Effector memory CD4-positive, alpha-beta T cell (primary cell): Measurements from ENCODE around the gene TKT.
"Not testable (repeated sequence)": the region's sequence is repeated elsewhere in the genome, so short reads cannot be mapped to it uniquely, and the experiment has no call there.

Experiments
- DNase-seq, 3 donors: peaks; one replicate each; pipeline ENCODE4 v3.0.0-alpha.2; 2020
- H3K27ac ChIP-seq: 2 replicates; pipeline ENCODE4 v1.7.0; 2013; ENCODE audit warnings: mild to moderate bottlenecking, low read length, moderate library complexity; ENCODE audit not compliant: insufficient read depth, poor library complexity, severe bottlenecking
- H3K27me3 ChIP-seq: replicated peaks from 2 replicates; pipeline ENCODE4 v1.7.0; 2013; ENCODE audit warnings: mild to moderate bottlenecking, low read length; ENCODE audit not compliant: insufficient read depth, control insufficient read depth, poor library complexity, severe bottlenecking
- H3K36me3 ChIP-seq: 2 replicates; pipeline ENCODE4 v1.7.0; 2013; ENCODE audit warnings: mild to moderate bottlenecking, low read length, moderate library complexity; ENCODE audit not compliant: control insufficient read depth, insufficient read depth
- H3K4me1 ChIP-seq: 2 replicates; pipeline ENCODE4 v1.7.0; 2013; ENCODE audit warnings: low read length, mild to moderate bottlenecking; ENCODE audit not compliant: control insufficient read depth, insufficient read depth, poor library complexity, severe bottlenecking
- H3K4me3 ChIP-seq: 2 replicates; pipeline ENCODE4 v1.7.0; 2013; ENCODE audit warnings: low read length, low read depth, mild to moderate bottlenecking; ENCODE audit not compliant: insufficient read depth, poor library complexity, severe bottlenecking
- H3K9me3 ChIP-seq: 2 replicates; pipeline ENCODE4 v1.7.0; 2013; ENCODE audit warnings: mild to moderate bottlenecking, low read length, moderate library complexity; ENCODE audit not compliant: control insufficient read depth

The TKT gene

GRCh38 chr3:53252947-53253322 is 2.9 kb downstream of the TKT start:
- not testable (repeated sequence) for H3K36me3 ChIP-seq, DNase-seq, H3K4me3 ChIP-seq, H3K9me3 ChIP-seq, H3K27ac ChIP-seq, H3K27me3 ChIP-seq
- peaks cover 16% of the 10 kb centered on the region for H3K4me1 ChIP-seq

- H3K27ac ChIP-seq, result no peak overlapping the region
These were observed 3.5 kb downstream of the TKT start for GRCh38 chr3:53252096-53252946.

GRCh38 chr3:53250881-53251605 is 4.8 kb downstream of the TKT start:
- Histone ChIP-seq H3K27me3 (no peaks in the 10 kb centered on the region), H3K36me3 (no peaks in the 10 kb centered on the region), H3K27ac (no peak overlapping the region), H3K4me3 (no peak overlapping the region), H3K9me3 (no peaks in the 10 kb centered on the region), H3K4me1 (peaks cover 16% of the 10 kb centered on the region)
- no peak for DNase-seq

More at GRCh38 chr3:53252096-53252946, 3.5 kb downstream of the TKT start:
- Histone ChIP-seq H3K36me3 (no peaks in the 10 kb centered on the region), H3K27me3 (no peaks in the 10 kb centered on the region), H3K4me1 (peaks cover 16% of the 10 kb centered on the region), H3K4me3 (no peak overlapping the region), H3K9me3 (no peaks in the 10 kb centered on the region)
- no peak for DNase-seq

GRCh38 chr3:53250453-53250852 is 5.4 kb downstream of the TKT start:
- DNase-seq, result no peak
- peaks cover 16% of the 10 kb centered on the region for H3K4me1 ChIP-seq
- H3K27ac ChIP-seq, result no peak overlapping the region

DNA sequence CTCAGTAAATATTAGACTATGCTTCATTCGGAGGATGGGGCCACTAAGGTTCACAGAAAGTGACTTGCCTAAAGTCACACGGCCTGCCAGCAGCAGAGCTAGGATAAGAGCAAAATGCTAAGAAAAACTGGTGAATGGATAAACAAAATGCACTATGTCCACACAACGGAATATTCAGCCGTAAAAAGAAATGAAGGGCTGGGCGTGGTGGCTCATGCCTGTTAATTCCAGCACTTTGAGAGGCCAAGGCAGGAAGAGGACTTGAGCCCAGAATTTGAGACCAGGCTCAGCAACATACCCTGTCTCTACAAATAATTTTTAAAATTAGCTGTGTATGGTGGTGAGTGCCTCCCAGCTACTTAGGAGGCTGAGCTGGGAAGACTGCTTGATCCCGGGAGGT is 7.7 kb downstream of the TKT start:
- Histone ChIP-seq H3K36me3 (no peaks in the 10 kb centered on the region), H3K4me3 (no peak overlapping the region), H3K4me1 (peaks cover under 1% of the 10 kb centered on the region), H3K27ac (no peak overlapping the region), H3K9me3 (no peaks in the 10 kb centered on the region), H3K27me3 (no peaks in the 10 kb centered on the region)
- no peak for DNase-seq

More at GRCh38 chr3:53250453-53250852, 5.4 kb downstream of the TKT start:
- Histone ChIP-seq H3K27me3 (no peaks in the 10 kb centered on the region), H3K4me3 (no peak overlapping the region), H3K9me3 (no peaks in the 10 kb centered on the region), H3K36me3 (no peaks in the 10 kb centered on the region)

DNA sequence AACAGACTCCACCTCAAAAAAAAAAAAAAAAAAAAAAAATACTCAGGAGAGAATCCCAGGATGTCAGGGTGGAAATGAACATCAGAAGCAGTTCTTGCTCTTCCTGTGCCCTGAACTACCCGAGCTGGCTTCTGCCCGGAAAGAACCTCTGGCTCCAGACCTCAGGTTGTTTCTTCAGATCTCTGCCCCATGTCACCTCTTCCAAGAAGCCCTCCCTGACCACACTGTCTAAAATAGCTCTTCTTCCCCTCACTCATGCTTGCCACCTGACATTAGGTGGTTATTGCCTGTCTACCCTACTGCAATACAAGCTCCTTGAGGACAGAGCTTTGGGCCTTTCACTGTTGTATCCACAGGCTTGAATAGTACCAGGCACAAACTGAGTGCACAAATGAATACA is 8.2 kb downstream of the TKT start:
- no peak overlapping the region for H3K4me3 ChIP-seq
- H3K27ac ChIP-seq, result no peak overlapping the region
- no peaks in the 10 kb centered on the region for H3K36me3 ChIP-seq
- no peaks in the 10 kb centered on the region for H3K4me1 ChIP-seq
- no peaks in the 10 kb centered on the region for H3K9me3 ChIP-seq
- no peaks in the 10 kb centered on the region for H3K27me3 ChIP-seq
- no peak for DNase-seq

DNA sequence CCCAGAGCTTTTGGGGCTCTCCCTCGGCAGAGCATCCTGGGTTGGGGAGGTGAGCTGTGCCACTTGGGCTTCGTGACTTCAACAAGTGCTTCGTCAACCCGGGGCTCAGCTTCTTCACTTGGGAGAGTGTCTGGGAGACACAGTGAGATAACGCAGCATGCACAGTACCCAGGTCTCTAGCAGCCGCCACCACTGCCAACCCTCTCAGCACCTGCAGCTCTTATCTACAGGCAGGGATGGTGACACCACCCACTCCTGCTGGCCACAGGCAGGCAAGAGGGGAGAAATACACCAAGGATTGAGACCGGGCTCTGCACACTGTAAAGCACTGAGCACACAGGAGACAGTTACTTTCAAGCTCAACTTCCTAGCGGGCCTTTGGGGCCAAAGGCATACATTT is 11.6 kb downstream of the TKT start:
- Histone ChIP-seq H3K4me1 (no peaks in the 10 kb centered on the region), H3K27me3 (no peaks in the 10 kb centered on the region), H3K27ac (no peak overlapping the region), H3K9me3 (no peaks in the 10 kb centered on the region), H3K36me3 (peaks cover 29% of the 10 kb centered on the region), H3K4me3 (no peak overlapping the region)
- no peak for DNase-seq

DNA sequence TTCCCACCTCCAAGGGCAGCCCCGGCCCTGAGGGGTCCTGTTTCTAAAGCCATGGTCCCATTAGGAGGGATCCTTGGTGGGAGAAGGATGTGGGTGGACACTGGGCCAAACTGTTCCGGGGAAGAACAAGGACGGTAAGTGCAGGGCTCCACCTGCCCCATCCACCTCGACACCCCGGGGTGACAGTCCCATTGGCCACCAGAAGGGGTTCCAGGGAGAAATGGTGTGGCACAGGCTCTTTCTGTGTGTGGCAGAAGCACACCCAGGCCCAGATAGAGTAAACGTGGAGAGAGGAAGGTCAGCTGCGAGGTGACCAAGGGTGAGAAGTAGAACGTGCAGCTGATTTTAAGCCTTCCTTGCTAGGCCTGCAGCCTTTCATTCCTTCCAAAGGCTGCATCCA is 12.0 kb downstream of the TKT start:
- no peaks in the 10 kb centered on the region for H3K4me1 ChIP-seq
- H3K9me3 ChIP-seq, result no peaks in the 10 kb centered on the region
- no peak overlapping the region for H3K27ac ChIP-seq
- DNase-seq, result no peak
- no peaks in the 10 kb centered on the region for H3K27me3 ChIP-seq
- H3K4me3 ChIP-seq, result no peak overlapping the region
- H3K36me3 ChIP-seq, result peaks cover 33% of the 10 kb centered on the region

DNA sequence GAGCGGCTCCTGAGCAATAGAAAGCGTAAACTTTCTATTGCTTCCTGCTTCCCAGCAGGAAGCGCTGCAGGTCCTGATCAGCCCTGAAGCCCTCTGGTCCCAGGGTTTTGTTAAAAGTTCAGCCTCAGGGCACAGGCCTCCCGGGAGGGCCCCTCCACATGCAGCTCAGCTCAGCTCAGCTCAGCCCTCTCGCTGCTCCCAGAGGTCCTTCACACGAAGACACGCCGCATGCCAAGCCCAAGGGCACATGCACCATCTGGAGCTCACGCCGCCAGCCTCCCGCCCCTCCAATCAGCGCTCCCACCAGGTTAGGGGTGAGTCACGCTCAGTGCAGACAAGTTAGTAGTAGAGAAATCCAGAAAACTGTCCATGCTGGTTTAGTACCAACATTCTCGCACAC is 12.7 kb downstream of the TKT start:
- no peaks in the 10 kb centered on the region for H3K4me1 ChIP-seq
- no peak for DNase-seq
- peaks cover 39% of the 10 kb centered on the region for H3K36me3 ChIP-seq
- no peaks in the 10 kb centered on the region for H3K27me3 ChIP-seq
- no peaks in the 10 kb centered on the region for H3K9me3 ChIP-seq
- H3K4me3 ChIP-seq, result no peak overlapping the region
- H3K27ac ChIP-seq, result no peak overlapping the region

DNA sequence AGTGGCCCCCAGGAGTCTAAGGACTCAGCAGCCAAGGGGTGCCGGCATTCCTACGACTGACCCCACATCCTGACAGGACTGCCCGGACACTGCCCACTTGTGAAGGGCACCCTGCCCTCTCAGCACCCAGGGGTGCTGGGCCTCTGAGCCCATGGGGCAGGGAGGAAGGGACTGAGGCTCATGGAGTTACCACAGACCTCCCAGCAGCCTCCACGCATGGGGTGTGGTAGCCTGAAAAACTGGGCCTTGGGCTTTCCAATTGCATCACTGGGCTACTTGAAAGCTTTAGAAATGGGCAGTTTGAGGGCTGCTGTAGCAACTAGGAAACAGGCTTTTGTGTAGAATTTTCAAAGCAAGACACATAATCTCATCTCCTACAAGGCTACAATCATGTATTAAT is 13.2 kb downstream of the TKT start:
- H3K27ac ChIP-seq, result no peak overlapping the region
- H3K4me1 ChIP-seq, result no peaks in the 10 kb centered on the region
- no peak overlapping the region for H3K4me3 ChIP-seq
- DNase-seq, result no peak
- no peaks in the 10 kb centered on the region for H3K9me3 ChIP-seq
- H3K36me3 ChIP-seq, result peaks cover 42% of the 10 kb centered on the region
- no peaks in the 10 kb centered on the region for H3K27me3 ChIP-seq
